Choroid plexus epithelial cell (primary cell): Measurements from ENCODE around the gene PARVB.

ENCODE experiments used
- DNase-seq: peaks from one replicate; pipeline ENCODE4 v3.0.0-alpha.2; 2010; ENCODE audit warnings: low read depth
- H3K4me3 ChIP-seq: 2 replicates; pipeline ENCODE4 v1.5.1; 2011; ENCODE audit warnings: low read depth, mild to moderate bottlenecking, control low read depth, low read length, moderate library complexity
- CTCF ChIP-seq: conservative IDR thresholded peaks from 2 replicates; pipeline ENCODE4 v1.5.1; 2011; ENCODE audit warnings: low read depth, mild to moderate bottlenecking, control low read depth, inconsistent platforms, low read length, moderate library complexity

The PARVB gene

GRCh38 chr22:44067901-44068300, 43.8 kb downstream of the PARVB start:
- H3K4me3 ChIP-seq = no peak overlapping the region
- no peak for TF ChIP-seq CTCF
- no peak for DNase-seq

DNA sequence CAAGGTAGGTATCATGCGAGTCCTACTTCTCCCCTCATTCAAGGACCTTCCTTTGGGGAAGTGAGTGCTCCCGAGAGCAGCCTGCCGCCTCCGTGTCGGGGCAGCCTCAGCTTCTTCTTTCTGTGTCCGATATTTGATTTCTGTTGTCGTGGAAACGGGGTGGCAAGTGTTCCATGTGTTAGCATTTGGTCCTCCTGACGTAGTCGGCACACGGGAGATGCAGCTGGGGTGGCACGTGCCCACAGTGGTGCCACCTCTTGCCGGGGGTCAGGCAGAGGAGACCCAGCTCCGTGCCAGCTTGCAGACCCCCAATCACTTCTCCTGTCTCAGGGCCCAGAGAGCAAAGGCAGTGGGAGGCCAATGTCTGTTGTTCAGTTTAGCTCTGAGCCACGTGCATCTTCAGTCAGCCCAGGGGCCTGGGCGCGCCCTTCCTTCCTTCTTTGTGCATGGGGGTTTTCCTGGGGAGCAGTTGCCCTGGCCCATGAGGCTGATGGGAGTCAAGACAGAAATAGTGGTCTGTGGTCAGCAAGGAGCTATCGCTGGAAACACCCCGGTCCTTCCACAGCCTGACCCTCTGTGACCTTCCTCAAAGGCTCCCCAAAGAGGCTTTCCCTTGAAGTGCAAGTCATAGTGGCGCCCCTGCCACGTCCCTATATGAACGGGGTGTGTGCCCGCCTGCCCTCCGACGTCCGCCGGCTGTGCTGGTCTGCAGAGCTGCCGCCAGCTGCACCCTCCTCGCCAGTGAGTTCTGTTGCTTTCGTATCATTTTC, 44.5 kb downstream of the PARVB start:
- no peak overlapping the region for H3K4me3 ChIP-seq
- no peak for TF ChIP-seq CTCF
- no peak for DNase-seq

- no peak for TF ChIP-seq CTCF
- no peak overlapping the region for H3K4me3 ChIP-seq
- no peak for DNase-seq
Measured at GRCh38 chr22:44070029-44070428, 45.9 kb downstream of the PARVB start.

DNA sequence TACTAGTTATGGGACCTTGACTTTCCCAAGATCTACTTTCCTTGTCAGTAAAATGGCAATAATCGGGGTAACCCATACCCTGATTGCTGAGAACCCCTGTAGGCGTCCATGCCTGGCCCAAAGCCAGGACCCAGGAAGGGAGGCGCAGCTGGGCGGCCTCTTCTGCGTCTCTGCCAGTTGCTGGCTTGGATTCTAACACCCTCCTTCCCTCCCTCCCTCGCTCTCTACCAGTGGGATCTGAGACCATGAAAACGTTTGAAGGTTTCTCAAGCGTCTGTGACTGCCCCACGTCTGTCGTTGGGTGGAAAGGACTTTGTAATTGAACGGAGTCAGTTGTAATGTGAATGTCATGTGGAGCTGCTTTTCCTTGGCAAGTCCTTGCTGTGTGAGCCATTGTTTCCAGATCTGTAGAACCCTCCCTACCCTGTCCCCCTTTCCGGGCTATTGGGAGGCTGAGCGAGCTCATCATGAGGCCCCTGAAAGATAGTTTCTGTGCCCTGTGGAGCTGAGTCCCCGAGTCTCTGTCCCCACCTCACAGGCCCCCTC, 47.8 kb downstream of the PARVB start:
- no peak overlapping the region for H3K4me3 ChIP-seq
- no peak for DNase-seq
- no peak for TF ChIP-seq CTCF

- TF ChIP-seq CTCF = no peak
- no peak for DNase-seq
- no peak overlapping the region for H3K4me3 ChIP-seq
Measured at GRCh38 chr22:44074337-44074984, 50.4 kb downstream of the PARVB start.

DNA sequence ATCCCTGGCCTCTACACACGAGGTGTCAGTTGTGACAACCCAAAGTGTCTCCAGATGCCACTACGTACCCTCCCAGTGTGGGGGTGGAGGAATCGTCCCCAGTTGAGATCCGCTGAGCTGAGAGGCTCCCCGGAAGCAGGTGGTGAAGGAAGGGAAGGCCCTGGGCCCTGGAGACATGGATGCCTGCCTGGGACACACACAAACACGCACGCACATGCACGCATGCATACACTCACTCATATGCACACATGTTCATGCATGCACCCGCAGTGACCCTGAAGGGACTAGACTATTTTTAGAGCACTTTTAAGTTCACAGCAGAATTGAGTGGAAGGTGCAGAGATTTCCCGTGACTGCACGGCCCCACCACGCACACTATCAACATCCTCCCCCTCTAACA, 50.9 kb downstream of the PARVB start:
- no peak for DNase-seq
- H3K4me3 ChIP-seq = no peak overlapping the region
- no peak for TF ChIP-seq CTCF
